ENCODE measurements around the gene TERT. TPM values are rescaled to one million over a fixed set of nuclear protein-coding genes. Genes with fewer than 3 reads are reported as not detected.
"Not testable (repeated sequence)": the region's sequence is repeated elsewhere in the genome, so short reads cannot be mapped to it uniquely, and the experiment has no call there.

Gene TERT
- total RNA-seq, 1 donor from 2014 or later, result not detected

GRCh38 chr5:1332461-1333001 is 37.7 kb upstream of the TERT start:
- DNase-seq (no peak), ATAC-seq (no peak)
- intact Hi-C loops (cut with micrococcal nuclease), result no loop called here

- DNase-seq (no peak), ATAC-seq (no peak)
- intact Hi-C loops (cut with micrococcal nuclease), result no loop called here
Measured at GRCh38 chr5:1331861-1332405, 37.1 kb upstream of the TERT start.

GRCh38 chr5:1330847-1331831 is 36.3 kb upstream of the TERT start:
- peak; percentile 38 for ATAC-seq
- intact Hi-C loops (cut with micrococcal nuclease), result no loop called here
- no peak for DNase-seq

- intact Hi-C loops (cut with micrococcal nuclease), result no loop called here
- ATAC-seq (peak; percentile 62), DNase-seq (no peak)
Measured at GRCh38 chr5:1330146-1330846, 35.4 kb upstream of the TERT start.

- intact Hi-C loops (cut with micrococcal nuclease), result no loop called here
- DNase-seq (no peak), ATAC-seq (no peak)
Measured at GRCh38 chr5:1329111-1329579, 34.3 kb upstream of the TERT start.

GRCh38 chr5:1328237-1329110 is 33.6 kb upstream of the TERT start:
- ATAC-seq; intact Hi-C loops (cut with micrococcal nuclease); DNase-seq: not testable (repeated sequence)

GRCh38 chr5:1326901-1327756 is 32.3 kb upstream of the TERT start:
- DNase-seq; intact Hi-C loops (cut with micrococcal nuclease); ATAC-seq: not testable (repeated sequence)

GRCh38 chr5:1326532-1326875 is 31.6 kb upstream of the TERT start:
- intact Hi-C loops (cut with micrococcal nuclease); DNase-seq; ATAC-seq: not testable (repeated sequence)

GRCh38 chr5:1325870-1326531 is 31.1 kb upstream of the TERT start:
- ATAC-seq (no peak), DNase-seq (no peak)
- intact Hi-C loops (cut with micrococcal nuclease), result no loop called here

- peak; percentile 19 for DNase-seq
- no peak for ATAC-seq
- intact Hi-C loops (cut with micrococcal nuclease), result no loop called here
Measured at GRCh38 chr5:1325191-1325741, 30.4 kb upstream of the TERT start.

- ATAC-seq (peak; percentile 49), DNase-seq (peak; percentile 16)
- intact Hi-C loops (cut with micrococcal nuclease), result no loop called here
Measured at GRCh38 chr5:1324719-1325190, 29.9 kb upstream of the TERT start.

GRCh38 chr5:1324301-1324700 is 29.4 kb upstream of the TERT start:
- intact Hi-C loops (cut with micrococcal nuclease), result no loop called here
- ATAC-seq (no peak), DNase-seq (peak; percentile 15)

GRCh38 chr5:1323803-1324173 is 28.9 kb upstream of the TERT start:
- DNase-seq, result peak; percentile 17
- ATAC-seq, result no peak
- intact Hi-C loops (cut with micrococcal nuclease), result no loop called here

GRCh38 chr5:1322955-1323802 is 28.3 kb upstream of the TERT start:
- intact Hi-C loops (cut with micrococcal nuclease), result no loop called here
- no peak for ATAC-seq
- DNase-seq, result no peak

- ATAC-seq, result no peak
- no peak for DNase-seq
- intact Hi-C loops (cut with micrococcal nuclease), result no loop called here
Measured at GRCh38 chr5:1322036-1322900, 27.4 kb upstream of the TERT start.

All from left ventricle myocardium superior (tissue), 1 donor.